DMS53 (cell line): Measurements from ENCODE around the gene NKIRAS1.
A peak's percentile ranks its signal among the peaks of the same experiment; 100 is the strongest.

Experiments used
- DNase-seq: peaks from one replicate; lab custom pipeline; 2025; lab: John Stamatoyannopoulos, UW

The NKIRAS1 gene

DNA sequence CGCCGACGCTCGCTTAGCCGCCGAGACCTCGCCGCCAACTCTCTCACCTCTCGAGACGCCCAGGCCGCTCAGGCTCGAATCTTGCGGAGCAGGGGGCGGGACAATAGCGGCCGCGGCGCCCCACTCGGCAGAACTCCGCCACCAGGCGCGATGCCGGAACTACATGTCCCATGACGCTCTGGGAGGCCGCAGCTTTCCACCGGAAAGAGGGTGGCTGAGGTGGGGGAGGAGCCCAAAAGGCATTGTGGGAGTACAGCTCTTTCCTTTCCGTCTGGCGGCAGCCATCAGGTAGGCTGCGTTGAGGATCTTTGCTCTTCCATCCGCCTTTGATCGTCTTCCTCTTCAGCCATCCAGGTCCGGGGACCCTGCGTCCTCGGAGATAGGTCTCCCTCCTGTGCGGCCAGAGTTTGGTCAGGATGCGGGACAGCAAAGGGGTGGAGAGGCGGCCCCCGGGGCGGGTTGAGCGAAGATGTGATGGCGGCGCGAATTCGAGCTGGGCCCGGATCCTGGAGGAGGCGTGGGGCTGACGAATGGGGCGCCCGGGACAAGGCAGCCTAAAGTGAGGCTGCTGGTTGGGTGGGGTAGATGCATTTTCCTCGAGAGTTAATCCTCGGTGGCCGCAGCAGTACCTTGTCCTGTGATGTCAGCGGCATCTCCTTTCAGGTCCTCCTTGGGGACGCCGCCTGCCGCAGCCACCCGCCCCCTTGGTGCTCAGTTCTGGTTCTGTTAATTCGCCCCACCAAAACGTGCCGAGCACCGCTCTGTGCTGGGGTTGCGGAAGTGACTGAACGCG, at the start of gene NKIRAS1, which contains the start of gene RPL15:
Gene NKIRAS1, minus strand, starts transcription at position 105 of the 793 bp plus-strand sequence. CDS start 6,086 bp downstream, outside the sequence.
Gene RPL15, plus strand, starts transcription at position 247 of the 793 bp plus-strand sequence. CDS start 728 bp downstream, outside the sequence.
- DNase-seq = peak; percentile 90

DNA sequence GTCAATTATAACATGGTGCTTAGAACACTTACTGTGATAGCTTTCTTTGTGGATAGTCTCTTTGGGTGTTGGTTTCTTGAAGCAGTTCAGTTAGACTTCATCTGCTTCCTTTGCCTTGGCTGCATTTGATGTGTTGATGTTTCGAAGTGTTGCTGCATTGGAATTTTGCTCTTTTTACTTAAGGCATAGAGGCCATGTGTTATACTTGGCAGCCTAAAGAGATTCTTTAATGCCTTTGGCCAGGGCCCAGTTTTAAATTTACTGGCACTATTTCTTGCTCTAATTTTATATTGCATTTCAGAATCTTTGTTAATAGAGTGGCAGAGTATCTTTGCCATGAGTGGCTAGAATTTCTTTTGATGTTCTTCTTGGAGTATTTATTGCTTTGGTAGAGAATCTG, 49.5 kb upstream of the NKIRAS1 start:
- no peak for DNase-seq

DNA sequence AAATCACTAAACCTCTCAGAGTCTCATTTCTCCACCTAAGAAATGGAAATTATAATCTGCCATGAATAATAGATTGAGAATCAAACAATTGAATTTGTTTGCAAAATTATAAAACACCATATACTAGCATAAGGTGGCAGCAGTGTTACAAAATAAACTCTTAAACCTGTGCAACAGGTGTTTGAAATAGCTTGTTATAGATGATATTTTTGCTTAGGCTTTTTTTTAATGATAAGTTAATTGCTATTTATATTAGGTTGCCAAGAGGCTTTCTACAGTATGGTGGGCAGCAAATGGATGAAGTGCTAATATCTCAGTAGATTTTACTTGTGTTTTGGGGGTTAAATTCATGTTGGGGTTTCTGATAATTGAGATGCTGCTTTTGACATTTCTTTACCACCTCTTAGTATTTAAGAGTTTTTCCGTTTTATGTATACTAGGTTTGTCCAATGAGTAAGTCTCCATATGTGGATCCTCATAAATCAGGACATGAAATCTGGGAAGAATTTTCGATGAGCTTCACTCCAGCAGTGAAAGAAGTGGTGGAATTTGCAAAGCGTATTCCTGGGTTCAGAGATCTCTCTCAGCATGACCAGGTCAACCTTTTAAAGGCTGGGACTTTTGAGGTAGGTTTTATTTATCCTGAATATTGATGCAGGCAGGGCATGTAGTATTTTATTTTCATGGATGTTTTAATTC, 47.9 kb upstream of the NKIRAS1 start:
- DNase-seq = no peak

DNA sequence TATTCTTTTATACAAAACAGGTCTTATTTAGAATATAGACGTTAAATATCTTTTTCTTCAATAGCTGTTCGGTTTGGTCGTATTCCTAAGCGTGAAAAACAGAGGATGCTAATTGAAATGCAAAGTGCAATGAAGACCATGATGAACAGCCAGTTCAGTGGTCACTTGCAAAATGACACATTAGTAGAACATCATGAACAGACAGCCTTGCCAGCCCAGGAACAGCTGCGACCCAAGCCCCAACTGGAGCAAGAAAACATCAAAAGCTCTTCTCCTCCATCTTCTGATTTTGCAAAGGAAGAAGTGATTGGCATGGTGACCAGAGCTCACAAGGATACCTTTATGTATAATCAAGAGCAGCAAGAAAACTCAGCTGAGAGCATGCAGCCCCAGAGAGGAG, 45.1 kb upstream of the NKIRAS1 start:
- DNase-seq = no peak

DNA sequence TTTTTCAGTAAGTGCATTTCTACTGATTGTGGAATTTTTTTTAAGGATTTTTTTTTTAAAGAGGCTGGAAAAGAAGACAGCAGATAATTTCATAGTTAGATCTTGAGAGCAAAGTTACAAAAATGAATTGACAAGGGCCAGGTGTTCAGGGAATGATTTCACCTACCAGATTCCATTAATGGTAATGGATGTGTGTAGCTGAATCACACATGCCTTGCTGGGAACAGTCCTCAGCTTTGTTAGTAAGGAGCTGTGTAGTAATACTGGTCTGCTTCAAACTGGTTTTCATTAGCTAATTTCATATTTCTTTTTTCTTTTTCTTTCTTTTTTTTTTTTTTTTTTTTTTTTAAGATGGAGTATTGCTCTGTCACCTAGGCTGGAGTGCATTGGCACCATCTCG, 44.3 kb upstream of the NKIRAS1 start:
- DNase-seq = no peak

DNA sequence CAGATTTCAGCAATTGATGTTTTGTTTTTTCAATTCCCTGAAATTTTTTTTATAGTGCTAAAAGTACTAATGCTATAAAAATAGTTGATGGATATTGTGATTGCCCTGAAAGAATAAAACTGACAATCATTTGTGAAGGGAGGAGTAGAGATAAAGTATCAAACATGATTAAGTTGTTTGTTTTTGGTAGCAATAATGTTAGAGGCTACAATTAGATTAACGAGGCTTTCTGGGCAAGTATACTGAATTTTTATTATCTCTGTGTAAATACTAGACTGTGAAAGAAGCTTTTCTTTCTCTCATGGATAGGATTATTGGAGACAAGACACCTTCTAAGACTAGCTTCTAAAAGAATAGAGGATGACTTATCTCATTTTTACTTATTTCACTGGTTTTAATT, 43.9 kb upstream of the NKIRAS1 start:
- no peak for DNase-seq

DNA sequence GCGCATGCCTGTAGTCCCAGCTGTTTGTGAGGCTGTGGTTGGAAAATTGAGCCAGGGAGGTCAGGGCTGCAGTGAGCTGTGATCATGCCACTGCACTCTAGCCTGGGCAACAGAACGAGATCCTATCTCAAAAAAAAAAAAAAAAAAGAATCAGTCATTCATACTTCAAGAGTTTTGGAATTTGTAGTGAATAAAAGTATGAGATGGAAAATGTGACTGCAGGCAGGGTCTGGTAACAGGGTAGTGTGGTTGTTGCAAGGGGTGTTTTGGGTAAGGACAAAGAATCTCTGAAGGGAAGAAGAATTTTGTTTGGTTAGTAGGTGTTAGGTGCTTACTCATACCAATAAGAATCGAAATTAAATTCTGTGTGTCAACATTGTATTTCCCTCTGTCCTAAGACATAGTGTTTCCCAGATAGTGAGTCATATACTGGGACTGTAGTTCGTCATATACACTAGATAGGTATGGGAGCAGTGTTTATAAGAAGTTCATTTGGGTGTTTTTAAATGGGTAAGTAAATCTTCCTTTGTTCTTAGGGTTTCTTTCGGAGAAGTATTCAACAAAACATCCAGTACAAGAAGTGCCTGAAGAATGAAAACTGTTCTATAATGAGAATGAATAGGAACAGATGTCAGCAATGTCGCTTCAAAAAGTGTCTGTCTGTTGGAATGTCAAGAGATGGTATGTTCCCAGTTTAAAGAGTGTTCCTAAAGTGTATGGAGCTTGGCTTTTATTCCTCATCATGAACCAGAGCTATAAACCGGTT, 42.5 kb upstream of the NKIRAS1 start:
- DNase-seq = peak; percentile 7

DNA sequence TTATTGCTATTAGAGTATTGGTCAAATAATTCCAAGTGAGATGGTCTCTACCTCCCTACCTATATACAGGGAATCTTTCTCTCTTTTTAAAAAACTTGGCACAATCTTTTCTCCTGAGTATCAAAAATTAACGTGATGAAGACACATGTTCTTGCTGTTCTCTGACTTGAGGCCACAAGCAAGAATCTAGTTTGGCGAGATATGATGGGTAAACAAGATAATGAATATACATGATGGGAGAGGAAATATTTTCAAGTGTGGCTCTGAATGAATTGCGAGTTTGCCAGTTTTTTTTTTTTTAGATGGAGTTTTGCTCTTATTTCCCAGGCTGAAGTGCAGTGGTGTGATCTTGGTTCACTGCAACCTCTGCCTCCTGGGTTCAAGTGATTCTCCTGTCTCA, 39.9 kb upstream of the NKIRAS1 start:
- DNase-seq = no peak

DNA sequence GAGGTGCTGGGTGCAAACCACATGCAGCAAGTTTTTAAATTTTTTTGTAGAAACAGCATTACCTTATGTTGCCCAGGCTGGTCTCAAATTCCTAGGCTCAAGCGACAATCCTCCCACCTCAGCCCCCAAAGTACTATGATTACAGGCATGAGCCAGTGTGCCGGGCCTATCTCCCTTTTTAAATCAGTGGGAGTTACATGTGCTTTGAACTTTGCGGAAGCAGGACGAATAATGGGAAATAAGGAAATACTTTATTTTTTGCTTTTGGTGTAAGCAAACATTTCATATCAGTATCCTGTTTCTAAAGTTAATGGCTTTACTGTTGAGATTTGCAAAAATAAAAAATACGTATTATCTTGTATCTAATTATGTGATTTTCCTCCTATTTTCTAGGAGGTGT, 37.4 kb upstream of the NKIRAS1 start:
- no peak for DNase-seq

DNA sequence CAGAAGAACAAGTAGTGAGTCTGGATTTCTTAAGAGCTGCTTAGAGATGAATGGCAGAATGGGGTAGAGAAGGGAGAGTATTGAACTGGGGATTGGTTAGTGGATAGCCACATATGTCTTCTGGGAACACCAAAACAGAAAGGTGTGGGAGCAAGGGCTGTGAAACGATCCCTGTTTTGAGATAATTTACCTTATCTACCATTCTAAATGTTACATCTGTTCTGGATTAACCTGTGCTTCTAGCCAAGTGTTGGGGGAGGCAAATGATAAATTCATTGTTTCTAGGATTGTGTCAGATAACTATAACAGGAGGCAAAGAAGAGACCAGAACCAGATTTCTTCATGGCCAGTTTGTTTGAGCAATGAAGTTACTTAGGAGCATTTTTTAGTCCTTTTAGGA, 36.7 kb upstream of the NKIRAS1 start:
- no peak for DNase-seq

DNA sequence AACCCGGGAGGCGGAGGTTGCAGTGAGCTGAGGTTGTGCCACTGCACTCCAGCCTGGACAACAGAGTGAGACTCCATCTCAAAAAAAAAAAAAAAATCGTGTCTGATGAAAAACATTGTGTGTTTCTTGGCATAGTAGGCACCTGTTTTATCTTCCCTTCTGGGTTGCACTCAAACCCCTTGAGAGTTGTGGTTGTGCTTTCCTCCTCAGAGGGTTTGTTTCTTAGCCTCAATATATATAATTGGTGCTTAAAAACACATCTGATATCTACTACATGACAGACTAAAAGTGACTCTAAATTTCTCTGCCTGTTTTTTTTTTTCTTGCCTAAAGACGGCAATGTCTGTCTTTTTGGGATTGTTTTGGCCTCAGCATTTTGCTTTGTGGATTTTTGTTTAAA, 35.9 kb upstream of the NKIRAS1 start:
- DNase-seq = no peak

DNA sequence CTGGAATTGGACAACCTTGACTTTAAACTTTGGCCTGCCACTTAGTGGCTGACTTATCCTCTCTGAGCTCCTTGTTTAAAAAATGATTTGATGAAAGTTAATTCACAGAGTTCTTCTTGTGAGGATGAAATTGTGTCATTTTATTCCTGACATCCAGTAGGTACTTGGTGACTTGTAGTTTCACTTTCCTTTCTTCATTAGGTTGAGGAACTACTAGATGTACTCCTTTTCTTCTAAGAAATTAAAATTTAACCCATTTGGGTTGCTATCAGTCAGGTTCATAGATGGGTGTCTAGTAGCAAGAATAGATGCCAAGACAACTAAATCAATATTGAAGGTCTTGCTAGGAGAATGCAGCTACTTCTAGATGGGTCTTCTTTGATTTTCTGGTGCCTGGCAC, 33.5 kb upstream of the NKIRAS1 start:
- DNase-seq = no peak

DNA sequence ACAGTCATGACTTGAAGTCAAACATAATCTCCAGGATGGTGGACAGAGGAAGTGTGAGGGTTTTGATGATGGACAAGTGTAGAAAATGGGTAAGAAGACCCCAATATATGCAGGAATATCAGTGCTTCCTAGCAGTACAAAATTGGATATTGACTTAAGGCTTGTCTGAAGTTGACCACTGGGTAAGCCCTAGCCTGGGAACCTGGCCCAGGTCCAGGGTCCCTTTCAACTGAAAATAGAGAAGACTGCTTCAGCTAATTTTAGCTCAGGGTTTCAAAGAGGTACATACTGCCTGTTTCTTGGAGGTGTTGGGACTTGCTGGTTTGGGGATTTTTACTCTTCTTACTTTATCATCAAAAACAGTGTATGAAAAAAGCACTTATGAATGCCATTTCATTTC, 33.0 kb upstream of the NKIRAS1 start:
- peak; percentile 7 for DNase-seq

DNA sequence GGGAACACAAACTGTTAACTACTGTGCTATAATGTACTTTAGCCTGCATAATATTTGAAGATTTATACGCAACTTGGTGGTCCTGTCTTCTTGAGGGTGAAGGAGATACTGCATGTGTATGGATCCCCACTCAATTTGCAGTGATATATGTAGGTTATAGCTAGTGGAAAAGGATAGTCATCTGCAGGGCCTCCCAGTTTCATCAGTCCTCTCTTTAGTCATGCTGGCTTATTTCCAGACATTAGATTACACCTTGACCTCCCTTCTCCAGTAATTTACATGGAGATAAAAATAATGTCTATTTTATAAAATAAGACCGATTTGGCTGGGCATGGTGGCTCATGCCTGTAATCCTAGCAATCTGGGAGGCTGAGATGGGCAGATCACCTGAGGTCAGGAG, 32.0 kb upstream of the NKIRAS1 start:
- no peak for DNase-seq

DNA sequence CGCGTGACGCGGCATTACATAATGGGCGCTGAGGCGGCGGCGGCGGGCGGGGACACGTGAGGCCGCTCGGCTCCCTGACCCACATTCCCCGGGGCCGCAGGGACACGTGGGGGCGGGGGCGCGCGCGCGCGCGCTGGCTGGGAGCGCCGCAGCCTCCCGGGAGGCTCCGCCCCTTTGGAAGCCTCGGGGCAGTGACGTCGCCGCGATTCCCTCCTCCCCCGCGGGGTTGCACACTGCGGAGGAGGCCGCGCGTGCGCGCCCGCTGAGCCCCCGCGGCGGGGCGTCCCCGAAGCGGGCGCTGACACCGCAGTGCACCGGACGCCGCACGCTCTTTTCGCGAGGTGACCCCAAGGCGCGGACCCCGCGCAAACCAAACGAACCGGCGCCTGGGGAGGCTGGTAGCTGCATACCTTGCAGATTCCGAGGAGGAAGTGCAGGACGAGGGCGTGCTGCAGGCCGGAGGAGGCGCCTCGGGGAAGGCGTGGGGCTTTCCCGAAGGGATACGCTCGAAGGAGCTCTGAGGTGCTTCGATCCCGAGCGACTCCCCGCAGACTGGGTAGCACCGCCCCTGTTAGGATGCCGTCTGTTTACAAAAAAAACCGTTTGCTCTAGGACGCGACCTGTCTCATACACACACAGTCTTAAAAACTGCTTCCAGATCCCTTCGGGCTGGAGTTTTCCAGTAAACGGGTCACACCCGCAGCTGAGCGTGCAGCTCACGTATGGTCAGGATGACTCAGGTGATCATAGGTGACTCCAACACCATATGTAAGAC, 29.3 kb upstream of the NKIRAS1 start:
- DNase-seq = peak; percentile 93

DNA sequence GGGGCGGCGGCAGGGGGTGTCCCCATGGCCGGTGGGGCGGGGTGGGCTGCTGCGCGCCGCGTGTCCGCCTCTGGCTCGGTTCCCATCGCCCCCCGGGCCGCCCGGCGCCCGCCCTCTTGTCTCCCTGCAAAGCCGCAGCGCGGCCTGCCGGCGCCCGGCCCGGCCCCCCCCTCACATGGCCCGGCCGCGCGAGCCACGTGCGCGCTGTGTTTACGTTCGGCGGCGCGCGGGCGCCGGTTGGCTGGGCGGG, 28.8 kb upstream of the NKIRAS1 start:
- DNase-seq = no peak

DNA sequence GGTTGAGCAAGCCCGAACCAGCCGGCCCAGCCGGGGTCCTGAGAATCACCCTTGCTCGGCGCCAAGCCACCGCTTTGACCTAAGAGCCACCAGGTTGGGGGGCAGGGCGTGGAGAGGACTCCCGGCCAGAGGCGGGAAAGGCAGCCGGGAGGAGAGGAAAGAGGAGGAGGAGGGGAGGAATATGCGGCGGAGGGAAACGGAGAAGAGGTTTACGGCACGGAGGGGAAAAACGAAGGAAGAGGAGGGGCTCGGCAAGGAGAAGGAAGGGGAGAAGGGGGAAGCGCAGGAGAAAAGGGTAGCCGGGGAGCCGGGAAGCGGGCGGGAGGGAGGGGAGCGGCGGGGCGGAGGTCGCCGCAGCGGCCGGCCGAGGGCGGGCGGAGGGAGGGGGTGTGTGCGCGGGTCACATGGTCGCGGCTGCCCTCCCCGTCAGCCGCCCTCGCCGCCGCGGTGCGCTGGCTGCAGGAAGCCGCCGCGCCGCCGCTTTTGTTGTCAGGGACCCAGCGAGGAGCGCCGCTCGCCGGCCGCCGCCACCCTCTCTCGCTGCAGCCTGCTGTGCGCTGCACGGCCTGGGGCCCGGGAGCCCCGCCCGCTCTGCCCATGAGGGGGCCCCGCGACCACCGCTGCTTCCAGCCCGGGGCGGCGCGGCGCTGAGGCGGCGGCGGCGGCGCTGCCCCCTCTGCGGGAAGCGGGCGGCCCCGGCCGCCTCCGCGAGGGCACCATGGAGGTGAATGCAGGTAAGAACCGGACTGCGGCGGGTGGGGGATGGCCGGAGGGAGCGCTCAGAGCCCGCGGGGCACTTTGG, 28.3 kb upstream of the NKIRAS1 start, which contains the start of gene NR1D2:
Gene NR1D2, plus strand, starts transcription at position 426 of the 802 bp plus-strand sequence. Its CDS starts 293 bp downstream, at position 719.
- DNase-seq = peak; percentile 85

DNA sequence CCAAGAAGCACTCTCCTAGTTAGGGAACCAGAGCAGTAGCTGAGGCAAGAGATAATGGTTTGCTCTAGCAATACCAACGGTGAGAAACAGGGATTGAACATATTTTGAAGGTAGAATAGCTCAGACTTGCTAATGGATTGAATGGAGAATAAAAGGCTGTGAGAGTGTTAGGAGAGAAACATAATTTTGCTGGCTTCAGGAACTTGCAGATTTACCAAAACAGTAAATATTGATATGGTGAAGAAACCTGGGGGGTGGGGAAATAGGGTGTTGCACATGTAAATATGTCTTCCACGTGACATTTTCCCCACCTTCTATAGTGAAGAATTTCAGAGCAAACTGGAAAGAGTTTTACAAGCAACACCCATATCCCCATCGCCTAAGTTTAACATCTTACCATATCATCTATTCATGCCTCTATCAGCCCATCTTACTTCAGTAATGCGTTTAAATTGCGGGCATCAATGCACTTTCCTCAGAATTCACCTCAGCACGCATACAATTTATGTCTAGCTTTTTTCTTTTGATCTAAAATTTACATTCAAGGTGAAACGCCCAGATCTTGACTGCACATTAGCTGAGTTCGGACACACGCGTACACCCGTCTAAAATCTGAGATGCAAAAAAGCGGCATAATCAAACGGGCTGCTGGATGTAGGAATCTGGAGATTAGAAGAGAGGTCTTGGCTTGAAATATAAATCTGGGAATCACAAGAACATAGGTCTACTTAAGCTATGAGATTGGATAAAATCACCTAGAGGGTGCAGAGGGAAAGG, 27.4 kb upstream of the NKIRAS1 start:
- no peak for DNase-seq

DNA sequence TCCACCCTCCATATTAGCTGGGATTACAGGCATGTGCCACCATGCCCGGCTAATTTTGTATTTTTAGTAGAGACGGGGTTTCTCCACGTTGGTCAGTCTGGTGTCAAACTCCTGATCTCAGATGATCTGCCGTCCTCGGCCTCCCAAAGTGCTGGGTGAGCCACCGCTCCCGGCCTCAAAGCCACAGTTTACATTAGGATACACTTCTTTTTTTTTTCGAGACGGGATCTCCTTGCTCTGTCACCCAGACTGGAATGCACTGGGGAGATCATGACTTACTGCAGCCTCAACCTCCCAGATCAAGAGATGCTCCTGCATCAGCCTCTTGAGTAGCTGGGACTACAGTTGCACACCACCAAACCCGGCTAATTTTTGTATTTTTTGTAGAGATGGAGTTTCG, 25.8 kb upstream of the NKIRAS1 start:
- no peak for DNase-seq

DNA sequence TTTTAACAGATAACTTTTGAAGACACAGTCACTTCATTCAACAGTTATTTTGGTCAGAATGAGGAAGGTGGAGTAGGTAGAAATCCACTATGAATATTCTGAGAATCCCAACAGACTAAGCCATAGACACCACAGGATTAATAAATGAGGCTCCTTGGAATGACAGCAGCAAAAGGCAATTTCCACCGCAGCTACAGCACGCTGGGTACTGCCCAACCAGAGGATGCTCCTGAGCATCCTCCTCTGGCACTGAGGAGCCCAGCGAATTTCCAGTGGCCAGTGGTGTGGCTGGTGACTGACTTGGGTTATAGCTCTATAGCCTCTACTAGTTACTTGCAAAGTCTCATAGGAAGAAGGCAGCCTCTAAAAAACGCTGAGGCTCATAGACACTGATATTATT, 24.6 kb upstream of the NKIRAS1 start:
- DNase-seq = no peak
